Measurements from ENCODE around the gene GRIN3A.
A peak's percentile ranks its signal among the peaks of the same experiment; 100 is the strongest.
"Not testable (repeated sequence)": the region's sequence is repeated elsewhere in the genome, so short reads cannot be mapped to it uniquely, and the experiment has no call there.

GRIN3A gene

DNA sequence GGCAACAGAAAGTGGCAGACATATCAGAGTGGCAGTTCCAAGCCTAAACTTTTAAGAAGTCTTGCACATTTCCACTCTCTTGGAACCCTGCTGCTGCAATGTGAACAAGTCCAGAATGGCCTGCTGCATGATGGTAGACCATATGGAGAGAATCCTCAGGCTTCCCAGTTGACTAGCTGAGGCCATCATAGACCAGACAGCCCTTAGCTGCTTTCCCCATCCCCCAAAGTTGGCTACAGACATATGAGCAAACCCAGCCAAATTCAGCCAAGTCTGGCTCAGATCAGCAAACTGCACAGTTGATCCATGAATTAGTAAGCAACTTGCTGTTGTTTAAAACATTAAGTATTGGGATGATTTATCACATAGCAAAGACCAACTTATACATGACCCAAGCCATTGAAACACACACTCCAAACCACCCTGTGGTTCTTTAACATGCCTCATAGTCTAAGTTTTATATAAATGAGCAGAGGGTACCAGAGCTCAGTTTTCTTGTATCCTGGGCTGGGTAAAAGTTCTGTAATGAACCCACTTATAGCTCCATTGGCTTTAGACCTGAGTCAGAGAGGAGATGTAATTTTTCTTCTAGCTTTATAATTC, 163.6 kb downstream of the GRIN3A start:
- no peak for DNase-seq

DNA sequence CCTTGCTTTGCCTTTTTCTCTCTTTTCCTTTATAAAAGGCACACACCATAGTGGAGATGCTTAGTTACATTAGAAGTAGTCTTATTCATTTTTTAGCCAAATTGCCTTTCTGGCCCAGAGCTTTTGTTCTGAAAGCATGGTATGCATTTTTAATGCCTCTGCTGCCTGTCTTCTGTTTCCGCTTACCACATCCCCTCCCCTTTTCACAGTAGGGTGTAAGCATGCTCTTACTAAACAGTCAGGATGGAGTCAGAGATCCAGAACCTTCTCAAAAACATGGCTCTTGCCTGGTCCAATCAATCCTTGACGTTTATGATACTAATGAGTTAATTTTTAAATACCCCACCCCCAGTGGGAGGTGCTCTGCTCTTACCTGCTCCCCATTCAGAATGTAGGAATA, 166.1 kb downstream of the GRIN3A start:
- DNase-seq = no peak

GRCh38 chr9:101571114-101571513, 167.3 kb downstream of the GRIN3A start:
- no peak for DNase-seq

GRCh38 chr9:101569741-101570501, 168.5 kb downstream of the GRIN3A start:
- DNase-seq = no peak

DNA sequence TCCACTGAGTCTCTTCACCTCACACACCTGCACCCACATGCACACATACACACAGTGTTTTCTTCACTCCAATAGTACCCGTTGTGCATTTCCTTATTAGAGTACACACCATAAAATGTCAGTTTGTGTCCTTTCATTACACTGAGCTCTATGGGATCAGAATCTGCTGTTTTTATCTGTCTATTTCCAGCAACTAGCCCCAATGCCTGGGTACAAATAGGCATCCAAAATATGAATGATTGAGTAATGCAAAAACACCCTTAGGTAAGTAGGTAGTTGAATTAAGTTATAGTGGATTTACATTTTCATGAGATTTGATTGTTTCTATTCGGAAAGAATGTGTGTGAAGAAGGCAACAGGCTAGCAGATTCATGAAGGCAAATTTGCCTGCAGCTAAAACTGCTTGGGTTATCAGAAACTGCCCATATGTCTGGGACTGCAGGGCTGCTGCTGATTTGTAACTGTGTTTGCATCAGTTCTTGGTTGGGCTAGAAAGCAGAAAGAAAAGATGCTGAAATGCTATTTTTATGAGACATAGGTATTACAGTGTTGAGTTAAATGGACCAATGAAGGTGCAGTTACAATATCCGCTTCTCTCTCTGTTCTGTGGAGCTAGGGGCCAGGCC, 170.6 kb downstream of the GRIN3A start:
- DNase-seq = no peak

GRCh38 chr9:101566904-101567724, 171.3 kb downstream of the GRIN3A start:
- DNase-seq = peak; percentile 25

DNA sequence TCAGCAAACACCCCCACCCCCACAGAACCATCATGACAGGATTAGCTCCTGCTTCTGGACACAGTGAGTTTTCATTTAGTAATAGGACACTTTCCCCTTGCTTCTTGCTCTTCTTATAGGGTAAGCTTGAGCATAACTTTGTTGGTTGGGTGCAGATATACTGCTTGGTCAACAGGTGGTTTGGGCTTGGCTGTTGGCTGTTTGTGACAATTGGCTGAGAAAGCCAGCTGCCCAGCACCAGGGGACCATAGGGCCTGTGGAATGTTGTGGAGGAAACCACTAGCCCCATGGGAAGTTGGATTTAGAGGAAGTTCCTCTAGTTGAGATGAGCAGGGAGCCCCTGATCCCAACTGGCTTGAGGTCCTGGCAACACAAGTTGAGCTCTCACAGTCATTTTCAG, 174.2 kb downstream of the GRIN3A start:
- DNase-seq = no peak

- DNase-seq = no peak
Observed at GRCh38 chr9:101562966-101563365, 175.5 kb downstream of the GRIN3A start.

- no peak for DNase-seq
Observed at GRCh38 chr9:101561740-101562139, 176.7 kb downstream of the GRIN3A start.

GRCh38 chr9:101549472-101550098, 188.9 kb downstream of the GRIN3A start:
- DNase-seq = not testable (repeated sequence)

GRCh38 chr9:101543098-101543735, 195.2 kb downstream of the GRIN3A start:
- no peak for DNase-seq

DNA sequence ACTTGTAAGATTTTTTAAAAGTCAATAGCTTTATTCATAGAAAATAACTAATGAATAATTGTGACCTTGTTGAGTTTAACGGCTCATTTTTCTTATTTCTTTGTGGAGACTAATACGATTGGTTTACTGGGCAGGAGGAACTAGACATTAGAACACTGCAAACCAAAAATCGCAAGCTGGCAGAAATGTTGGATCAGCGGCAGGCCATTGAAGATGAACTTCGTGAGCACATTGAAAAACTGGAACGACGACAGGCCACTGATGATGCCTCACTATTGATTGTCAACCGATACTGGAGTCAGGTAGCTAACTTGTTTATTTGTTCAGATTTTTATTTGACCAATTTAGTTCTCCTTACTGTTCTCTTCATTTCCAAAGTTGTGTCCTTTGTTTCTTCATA, 198.4 kb downstream of the GRIN3A start:
- DNase-seq = no peak

- DNase-seq = peak; percentile 12
Observed at GRCh38 chr9:101536938-101537337, 201.5 kb downstream of the GRIN3A start.

DNA sequence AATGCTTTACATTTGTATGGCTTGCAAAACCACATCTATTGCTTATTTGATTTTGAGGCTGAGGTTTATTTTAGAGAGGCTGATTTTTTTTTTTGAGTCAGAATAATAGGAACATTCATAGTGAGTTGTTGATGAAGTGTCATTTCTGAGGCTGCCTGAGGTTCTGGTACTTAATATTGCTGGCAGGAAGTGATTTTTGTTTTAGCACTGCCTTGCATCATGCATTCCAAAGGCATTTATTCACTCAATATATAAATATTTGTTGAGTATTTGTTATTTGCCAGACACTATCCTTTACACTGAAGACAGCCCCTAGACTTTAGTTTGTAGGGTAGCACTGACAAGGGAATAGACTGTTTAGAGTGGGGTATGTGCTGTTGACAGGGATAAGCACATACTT, 202.1 kb downstream of the GRIN3A start:
- no peak for DNase-seq

- peak; percentile 99 for DNase-seq
Observed at GRCh38 chr9:101533334-101534204, 204.9 kb downstream of the GRIN3A start, which contains the start of gene RNF20. TSS of gene RNF20 (plus strand) at chr9:101533853. CDS start at chr9:101535424, 1,571 bp downstream.

- DNase-seq = peak; percentile 71
Observed at GRCh38 chr9:101530076-101530711, 208.3 kb downstream of the GRIN3A start.

DNA sequence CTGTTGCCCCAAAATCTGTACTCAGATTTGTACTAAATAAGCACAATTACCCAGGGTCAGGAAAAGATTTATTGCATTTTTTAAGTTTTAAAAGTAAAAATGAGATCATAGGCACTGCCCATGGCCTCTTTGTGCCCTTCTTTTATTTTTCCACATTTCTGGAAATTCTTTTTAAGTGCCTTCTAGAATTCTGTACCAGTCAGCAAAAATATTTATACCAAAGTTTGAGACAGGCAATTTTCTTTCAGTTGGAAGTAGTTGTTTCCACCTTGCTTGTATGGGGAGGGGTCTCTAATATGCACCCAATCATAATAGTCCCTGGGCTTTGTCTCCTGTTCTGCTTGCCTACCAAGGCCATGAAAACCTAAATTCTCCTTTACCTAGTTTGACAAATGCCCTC, 210.4 kb downstream of the GRIN3A start:
- DNase-seq = no peak

GRCh38 chr9:101527066-101527465, 211.4 kb downstream of the GRIN3A start:
- DNase-seq = no peak

DNA sequence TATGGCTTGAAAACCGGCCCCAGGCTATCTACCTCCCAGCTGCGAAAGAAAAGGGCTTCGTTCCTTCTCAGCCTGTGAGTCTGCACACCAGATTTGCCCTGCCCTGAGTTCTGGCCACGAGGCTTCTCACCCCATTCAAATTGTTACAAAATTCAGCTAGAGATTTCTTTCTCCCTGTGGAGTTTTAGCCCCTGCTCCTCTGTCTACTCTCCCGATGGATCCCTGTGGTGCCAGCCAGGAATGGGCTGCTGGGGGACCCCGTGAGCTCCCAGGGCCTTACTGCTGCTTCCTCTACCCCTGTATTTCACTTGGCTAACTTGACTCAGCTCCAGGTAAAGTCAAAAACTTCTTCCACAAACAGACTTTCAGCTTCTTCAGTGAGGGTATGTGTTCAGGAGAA, 214.1 kb downstream of the GRIN3A start:
- DNase-seq = no peak

Data from stimulated activated CD4-positive, alpha-beta T cell treated with anti-CD3 and anti-CD28 coated beads, Interleukin-1b, Interleukin-23, amount 100 ng/mL, for 48 hours (primary cell).